HCT116 (cell line): ENCODE data around the gene DTD2. TPM values are rescaled to one million over a fixed set of nuclear protein-coding genes. Genes with fewer than 3 reads are reported as not detected.

Experiments
- ATAC-seq: fragments of 200-7000 bp; cut with Tn5 transposase; 2 replicates; pipeline ENCODE4 v1.9.1; 2020; ENCODE audit warnings: mild to moderate bottlenecking, moderate library complexity
- BruUV-seq: library from RNA; stranded (reverse); fragments of 400-500 nt; replicated peaks from 2 replicates; lab custom pipeline; 2021; lab: Mats Ljungman, UMichigan
- CTCF ChIA-PET: fragments of 300-600 bp; sonication (Branson Sonifier 250); formaldehyde crosslinking; loops from one replicate; lab custom pipeline; 2021; ENCODE audit warnings: antibody characterized with exemption; lab: Charles Lee
- POLR2A ChIA-PET: fragments of 300-600, 350-600 bp; sonication (Branson Sonifier 250); formaldehyde crosslinking; loops from one replicate; lab custom pipeline; 2021; ENCODE audit warnings: antibody characterized with exemption; lab: Charles Lee
- RAD21 ChIA-PET, 2 experiments: fragments of 300-600 bp; sonication (Branson Sonifier 250); formaldehyde crosslinking; loops; one replicate each; lab custom pipeline; 2023; ENCODE audit warnings: low total read pairs in 2 of 2; ENCODE audit not compliant: uncharacterized antibody in 2 of 2, unreplicated experiment in 2 of 2, low non-redundant PET in 1 of 2; lab: Charles Lee
- DNase-seq: peaks from one replicate; pipeline ENCODE4 v3.0.0-alpha.2; 2010; ENCODE audit warnings: low read depth, low spot score
- H2AFZ ChIP-seq: fragments of 200-600 bp; shearing (Covaris generic), sonication (generic); 2 replicates; pipeline ENCODE4 v1.6.1; 2017; ENCODE audit warnings: low read depth, mixed run types, mixed read lengths, antibody characterized with exemption, low read length; ENCODE audit not compliant: poor library complexity, severe bottlenecking
- H3K27ac ChIP-seq: 2 replicates; pipeline ENCODE4 v1.5.1; 2012; ENCODE audit warnings: low read depth, low read length
- H3K27me3 ChIP-seq: fragments of 200-600 bp; sonication (generic); 2 replicates; pipeline ENCODE4 v1.6.1; 2016; ENCODE audit warnings: mixed run types, low read length, mixed read lengths; ENCODE audit not compliant: insufficient read depth
- H3K36me3 ChIP-seq, 2 experiments: fragments of 200-500 bp in 1 of 2; fragments of 200-600 bp in 1 of 2; sonication (Bioruptor generic) in 1 of 2; sonication (generic) in 1 of 2; 2 replicates each; pipeline versions ENCODE4 v1.5.1 to v1.6.1; 2014 to 2016; ENCODE audit warnings: low read length in 2 of 2, inconsistent platforms in 1 of 2, mixed read lengths in 1 of 2, mixed run types in 1 of 2; ENCODE audit not compliant: insufficient read depth in 2 of 2, control insufficient read depth in 1 of 2
- H3K4me1 ChIP-seq, 2 experiments: fragments of 200-600 bp in 1 of 2; sonication (generic) in 1 of 2; 2 replicates each; pipeline versions ENCODE4 v1.5.1 to v1.6.1; 2012 to 2017; ENCODE audit warnings: low read length in 2 of 2, inconsistent platforms in 1 of 2, mild to moderate bottlenecking in 1 of 2, mixed read lengths in 1 of 2, mixed run types in 1 of 2, moderate library complexity in 1 of 2; ENCODE audit not compliant: insufficient read depth in 2 of 2, control insufficient read depth in 1 of 2
- H3K4me2 ChIP-seq: fragments of 200-600 bp; sonication (generic); 2 replicates; pipeline ENCODE4 v1.6.1; 2017; ENCODE audit warnings: mixed run types, low read length, mixed read lengths
- H3K4me3 ChIP-seq, 2 experiments: fragments of 200-600 bp in 1 of 2; sonication (generic) in 1 of 2; replicated peaks in 1 of 2; 2 replicates each; pipeline ENCODE4 v1.5.1; 2011 to 2016; ENCODE audit warnings: low read length in 2 of 2, control low read depth in 1 of 2, low read depth in 1 of 2, mild to moderate bottlenecking in 1 of 2, mixed read lengths in 1 of 2, mixed run types in 1 of 2
- H3K79me2 ChIP-seq: fragments of 200-600 bp; sonication (generic); 2 replicates; pipeline ENCODE4 v1.6.1; 2017; ENCODE audit warnings: mild to moderate bottlenecking, mixed run types, low read length, moderate library complexity, mixed read lengths; ENCODE audit not compliant: insufficient read depth
- H3K9ac ChIP-seq: fragments of 200-600 bp; sonication (generic); 2 replicates; pipeline ENCODE4 v1.6.1; 2016; ENCODE audit warnings: low read length, mixed read lengths
- H3K9me2 ChIP-seq: fragments of 200-600 bp; sonication (generic), shearing (Covaris generic); 2 replicates; pipeline ENCODE4 v1.6.1; 2017; ENCODE audit warnings: mixed run types, mild to moderate bottlenecking, moderate library complexity; ENCODE audit not compliant: insufficient read depth
- H3K9me3 ChIP-seq, 2 experiments: fragments of 200-500 bp in 1 of 2; fragments of 200-600 bp in 1 of 2; sonication (Bioruptor generic) in 1 of 2; sonication (generic) in 1 of 2; 2 replicates each; pipeline ENCODE4 v1.6.1; 2014 to 2017; ENCODE audit warnings: low read length in 2 of 2, mixed read lengths in 2 of 2, inconsistent platforms in 1 of 2, low read depth in 1 of 2, mild to moderate bottlenecking in 1 of 2, mixed run types in 1 of 2, moderate library complexity in 1 of 2; ENCODE audit not compliant: control insufficient read depth in 1 of 2, insufficient read depth in 1 of 2
- H4K20me1 ChIP-seq: fragments of 200-600 bp; sonication (generic), shearing (Covaris generic); 2 replicates; pipeline ENCODE4 v1.6.1; 2017; ENCODE audit warnings: mixed run types, mild to moderate bottlenecking, moderate library complexity; ENCODE audit not compliant: insufficient read depth
- ATF3 ChIP-seq: IDR thresholded peaks from 2 replicates; pipeline ENCODE4 v1.6.1; 2012
- CBX3 ChIP-seq: IDR thresholded peaks from 2 replicates; pipeline ENCODE4 v1.6.1; 2012; ENCODE audit warnings: low read depth
- CEBPB ChIP-seq: IDR thresholded peaks from 2 replicates; pipeline ENCODE4 v1.6.1; 2012; ENCODE audit warnings: low read depth
- ELF1 ChIP-seq: IDR thresholded peaks from 2 replicates; pipeline ENCODE4 v1.6.1; 2012; ENCODE audit warnings: low read depth, borderline replicate concordance
- EZH2 ChIP-seq: fragments of 200-600 bp; sonication (generic); IDR thresholded peaks from 2 replicates; pipeline ENCODE4 v1.6.1; 2017; ENCODE audit warnings: antibody characterized with exemption, mixed run types
- EZH2phosphoT487 ChIP-seq: fragments of 200-600 bp; IDR thresholded peaks from 2 replicates; pipeline ENCODE4 v1.6.1; 2018; ENCODE audit warnings: antibody characterized with exemption, borderline replicate concordance
- FOSL1 ChIP-seq: IDR thresholded peaks from 2 replicates; pipeline ENCODE4 v1.6.1; 2012; ENCODE audit warnings: low read depth
- POLR2A ChIP-seq: IDR thresholded peaks from 2 replicates; pipeline ENCODE4 v1.7.0; 2011; ENCODE audit warnings: borderline replicate concordance; ENCODE audit not compliant: insufficient read depth, insufficient read length; ENCODE audit errors: extremely low read depth
- POLR2AphosphoS5 ChIP-seq: IDR thresholded peaks from 2 replicates; pipeline ENCODE4 v1.6.1; 2011; ENCODE audit warnings: mild to moderate bottlenecking, low read depth, low read length, moderate library complexity
- RAD21 ChIP-seq: IDR thresholded peaks from 2 replicates; pipeline ENCODE4 v1.6.1; 2012; ENCODE audit warnings: low read depth, mild to moderate bottlenecking
- REST ChIP-seq: IDR thresholded peaks from 2 replicates; pipeline ENCODE4 v1.6.1; 2012; ENCODE audit warnings: low read depth
- SIN3A ChIP-seq: IDR thresholded peaks from 2 replicates; pipeline ENCODE4 v1.6.1; 2012; ENCODE audit warnings: low read depth
- SP1 ChIP-seq: IDR thresholded peaks from 2 replicates; pipeline ENCODE4 v1.6.1; 2012; ENCODE audit warnings: low read depth
- SRF ChIP-seq: IDR thresholded peaks from 2 replicates; pipeline ENCODE4 v1.6.1; 2012; ENCODE audit warnings: low read depth
- TCF7L2 ChIP-seq: IDR thresholded peaks from 2 replicates; pipeline ENCODE4 v1.7.0; 2011; ENCODE audit warnings: borderline replicate concordance, inconsistent platforms; ENCODE audit not compliant: insufficient read depth, insufficient read length; ENCODE audit errors: extremely low read depth
- YY1 ChIP-seq: IDR thresholded peaks from 2 replicates; pipeline ENCODE4 v1.6.1; 2011; ENCODE audit warnings: low read length, low read depth, moderate library complexity, mild to moderate bottlenecking; ENCODE audit not compliant: insufficient replicate concordance; ENCODE audit errors: extremely low read depth
- ZFX ChIP-seq: fragments of 450-650 bp; IDR thresholded peaks from 2 replicates; pipeline ENCODE4 v1.6.1; 2017
- ZNF274 ChIP-seq: fragments of 200-500 bp; sonication (Bioruptor generic); IDR thresholded peaks from 2 replicates; pipeline ENCODE4 v1.6.1; 2014; ENCODE audit warnings: mild to moderate bottlenecking, low read depth, low read length, inconsistent platforms
- intact Hi-C: fragments of 100-400 bp; cut with micrococcal nuclease; formaldehyde crosslinking; loops from 2 replicates; pipeline ENCODE4 v1.10.0; 2022
- total RNA-seq: library from RNA; stranded (reverse); gene quantifications from one replicate; pipeline ENCODE4 v1.2.1, GENCODE V29; 2021; ENCODE audit not compliant: unreplicated experiment

The DTD2 gene
- total RNA-seq, 1 experiment from 2014 or later: 24.6 TPM

- CTCF ChIA-PET: no interaction called here
- Histone ChIP-seq H3K4me2 (no peak overlapping the region), H3K9ac (no peak overlapping the region), H3K27ac (no peak overlapping the region), H3K4me1 (no peaks in the 10 kb centered on the region), H3K27me3 (no peaks in the 10 kb centered on the region), H3K79me2 (no peaks in the 10 kb centered on the region; the same call in 1 of the 2 replicates), H3K9me2 (no peaks in the 10 kb centered on the region), H3K4me3 (no peak overlapping the region), H2AFZ (no peak overlapping the region), H3K9me3 (no peaks in the 10 kb centered on the region), H3K36me3 (no peaks in the 10 kb centered on the region), H4K20me1 (no peaks in the 10 kb centered on the region)
- no peak for DNase-seq
- POLR2A ChIA-PET: interaction anchor here (1.4 kb wide), 1 partner anchor 15 kb away, joined by 6 read pairs; the partner anchor contains the start of gene HEATR5A
- intact Hi-C loops: no loop called here
- no peak for ATAC-seq
- TF ChIP-seq TCF7L2 (no peak), RAD21 (no peak), CBX3 (no peak), ATF3 (no peak), ZNF274 (no peak), CEBPB (no peak), POLR2A (no peak), SRF (no peak), EZH2 (no peak), SP1 (no peak), POLR2AphosphoS5 (no peak), FOSL1 (no peak), REST (no peak), ZFX (no peak), EZH2phosphoT487 (no peak), SIN3A (no peak), YY1 (no peak), ELF1 (no peak)
- RAD21 ChIA-PET: interaction anchor here in 1 of 2 experiments (0.6 kb wide), 1 partner anchor 247 kb away, joined by 3 read pairs; no protein-coding TSS in a partner anchor
- no TSS peak for BruUV-seq
These were observed 51.6 kb downstream of the DTD2 start for GRCh38 chr14:31405599-31406232.
